Measurements from ENCODE around the gene CCDC89.

CCDC89 gene

GRCh38 chr11:85651118-85651517, 34.9 kb downstream of the CCDC89 start:
- no peak for DNase-seq

GRCh38 chr11:85647604-85648299, 38.2 kb downstream of the CCDC89 start, which contains the start of gene TMEM126A:
TSS of gene TMEM126A (plus strand) at chr11:85647967. CDS start at chr11:85650256, 2,289 bp downstream.
- peak; percentile 85 for DNase-seq

- no peak for DNase-seq
Observed at GRCh38 chr11:85647078-85647477, 38.9 kb downstream of the CCDC89 start.

- DNase-seq = no peak
Observed at GRCh38 chr11:85643191-85643614, 42.8 kb downstream of the CCDC89 start.

- DNase-seq = no peak
Observed at GRCh38 chr11:85634747-85635146, 51.2 kb downstream of the CCDC89 start.
